Keratinocyte (primary cell): ENCODE data around the gene PAIP2. TPM values are rescaled to one million over a fixed set of nuclear protein-coding genes. Genes with fewer than 3 reads are reported as not detected.

Source experiments
- DNase-seq: peaks from one replicate; pipeline ENCODE4 v3.0.0-alpha.2; 2011; ENCODE audit warnings: low read depth, missing footprints, low spot score
- FAIRE-seq: peaks from 2 replicates; lab custom pipeline; 2011; peaks lifted over from hg19 to GRCh38; lab: Jason Lieb, UNC
- H2AFZ ChIP-seq: 2 replicates; pipeline ENCODE4 v1.6.0; 2012; ENCODE audit warnings: low read length, control low read depth, inconsistent platforms; ENCODE audit not compliant: control insufficient read depth
- H3K27ac ChIP-seq: 2 replicates; pipeline ENCODE4 v1.5.1; 2011; ENCODE audit warnings: low read length; ENCODE audit not compliant: control insufficient read depth, insufficient read depth
- H3K27me3 ChIP-seq: 3 replicates; pipeline ENCODE4 v1.6.0; 2011; ENCODE audit warnings: low read length; ENCODE audit not compliant: control insufficient read depth, insufficient read depth; ENCODE audit errors: extremely low read depth
- H3K36me3 ChIP-seq, 2 experiments: 2 replicates in 1 of 2; 3 replicates in 1 of 2; pipeline ENCODE4 v1.5.1; 2011; ENCODE audit warnings: low read length in 2 of 2, mild to moderate bottlenecking in 1 of 2; ENCODE audit not compliant: control insufficient read depth in 2 of 2, insufficient read depth in 2 of 2; ENCODE audit errors: extremely low read depth in 1 of 2
- H3K4me1 ChIP-seq: 3 replicates; pipeline ENCODE4 v1.5.1; 2011; ENCODE audit warnings: low read length; ENCODE audit not compliant: control insufficient read depth, insufficient read depth; ENCODE audit errors: extremely low read depth
- H3K4me2 ChIP-seq: 3 replicates; pipeline ENCODE4 v1.6.0; 2011; ENCODE audit warnings: low read depth, low read length; ENCODE audit not compliant: control insufficient read depth, insufficient read depth; ENCODE audit errors: extremely low read depth
- H3K4me3 ChIP-seq, 3 experiments: fragments of 200-600 bp in 1 of 3; sonication (generic) in 1 of 3; 2 replicates in 2 of 3; 3 replicates in 1 of 3; pipeline ENCODE4 v1.5.1; 2011 to 2016; ENCODE audit warnings: low read length in 3 of 3, mild to moderate bottlenecking in 3 of 3, control low read depth in 2 of 3, inconsistent platforms in 1 of 3, low read depth in 1 of 3, mixed read lengths in 1 of 3, mixed run types in 1 of 3, moderate library complexity in 1 of 3; ENCODE audit not compliant: control insufficient read depth in 2 of 3, insufficient read depth in 2 of 3; ENCODE audit errors: extremely low read depth in 1 of 3
- H3K79me2 ChIP-seq: 2 replicates; pipeline ENCODE4 v1.6.0; 2012; ENCODE audit warnings: low read length; ENCODE audit not compliant: control insufficient read depth, insufficient read depth
- H3K9ac ChIP-seq: 3 replicates; pipeline ENCODE4 v1.6.0; 2011; ENCODE audit warnings: low read length; ENCODE audit not compliant: control insufficient read depth, insufficient read depth; ENCODE audit errors: extremely low read depth
- H3K9me1 ChIP-seq: 3 replicates; pipeline ENCODE4 v1.6.0; 2011; ENCODE audit warnings: low read length; ENCODE audit not compliant: control insufficient read depth, insufficient read depth; ENCODE audit errors: extremely low read depth
- H3K9me3 ChIP-seq: 2 replicates; pipeline ENCODE4 v1.5.1; 2012; ENCODE audit warnings: low read depth, low read length; ENCODE audit not compliant: control insufficient read depth
- H4K20me1 ChIP-seq: 3 replicates; pipeline ENCODE4 v1.6.0; 2011; ENCODE audit warnings: low read length; ENCODE audit not compliant: control insufficient read depth, insufficient read depth; ENCODE audit errors: extremely low read depth
- CTCF ChIP-seq, 3 experiments: IDR thresholded peaks in 1 of 3; conservative IDR thresholded peaks in 1 of 3; optimal IDR thresholded peaks in 1 of 3; 2 replicates in 2 of 3; 3 replicates in 1 of 3; pipeline versions ENCODE3 to v1.5.1; 2011; ENCODE audit warnings: low read length in 3 of 3, mild to moderate bottlenecking in 3 of 3, moderate library complexity in 2 of 3, control low read depth in 1 of 3, inconsistent platforms in 1 of 3; ENCODE audit not compliant: insufficient read depth in 2 of 3; ENCODE audit errors: extremely low read depth in 1 of 3
- EZH2 ChIP-seq: IDR thresholded peaks from one replicate; pipeline ENCODE4 v1.6.1; 2012; ENCODE audit warnings: inconsistent platforms, mild to moderate bottlenecking, low read length, moderate library complexity
- dilution Hi-C: fragments of 300-500 bp; cut with MboI; formaldehyde crosslinking; loops from one replicate; pipeline ENCODE4 v1.7.0; 2020; ENCODE audit warnings: low sequenced_read_pairs; ENCODE audit not compliant: extremely low pct_ligation_motif_present
- polyA plus RNA-seq, 5 experiments: library from polyadenylated mRNA; depleted of rRNA in 3 of 5; stranded (reverse) in 3 of 5; stranded (forward) in 1 of 5; unstranded in 1 of 5; fragments of >200 nt; gene quantifications; 1 replicate in 1 of 5; 2 replicates in 3 of 5; 3 replicates in 1 of 5; pipeline versions ENCODE4 v1.2.1 to v1.2.3, GENCODE V29; 2011 to 2012; ENCODE audit warnings: missing spikeins in 2 of 5, low read depth in 1 of 5, low replicate concordance in 1 of 5

The PAIP2 gene
- polyA plus RNA-seq, 1 donor (not counting 4 experiments of a cell fraction or from before 2014, with no cell fraction given): 65.6 TPM

- Histone ChIP-seq H3K9me3 (no peaks in the 10 kb centered on the region), H3K27me3 (no peaks in the 10 kb centered on the region), H3K36me3 (peaks cover 0 to 2% of the 10 kb centered on the region in 2 experiments), H3K9ac (no peak overlapping the region), H3K4me1 (peaks cover 34% of the 10 kb centered on the region), H3K4me2 (peak overlapping the region; percentile 23), H3K9me1 (no peaks in the 10 kb centered on the region), H3K4me3 (peak overlapping the region in 1 of 3 experiments; percentile 1), H3K27ac (peak overlapping the region; percentile 84), H2AFZ (peak overlapping the region; percentile 38), H3K79me2 (no peaks in the 10 kb centered on the region), H4K20me1 (no peaks in the 10 kb centered on the region)
- DNase-seq (no peak), FAIRE-seq (no peak)
- TF ChIP-seq CTCF (optimal IDR thresholded peaks at IDR 0.05 in 1 of 3, IDR thresholded peaks at IDR 0.05 in 1 of 3, conservative IDR thresholded peaks at IDR 0.05 in 1 of 3; ENCODE audit: extremely low read depth in 1 of 3, insufficient read depth in 2 of 3, low read length in 3 of 3) (no peak), EZH2 (no peak)
- dilution Hi-C loops: no loop called here
Measured at GRCh38 chr5:139415869-139416268, 74.2 kb downstream of the PAIP2 start.

- FAIRE-seq (no peak), DNase-seq (no peak)
- Histone ChIP-seq H4K20me1 (no peaks in the 10 kb centered on the region), H3K4me1 (peaks cover 34% of the 10 kb centered on the region), H2AFZ (no peak overlapping the region), H3K9me1 (no peaks in the 10 kb centered on the region), H3K4me2 (no peak overlapping the region), H3K9ac (no peak overlapping the region), H3K4me3 (no peak overlapping the region), H3K9me3 (no peaks in the 10 kb centered on the region), H3K36me3 (peaks cover 0 to 2% of the 10 kb centered on the region in 2 experiments), H3K27me3 (no peaks in the 10 kb centered on the region), H3K79me2 (no peaks in the 10 kb centered on the region), H3K27ac (no peak overlapping the region)
- no peak for TF ChIP-seq EZH2
- TF ChIP-seq CTCF (optimal IDR thresholded peaks at IDR 0.05 in 1 of 3, IDR thresholded peaks at IDR 0.05 in 1 of 3, conservative IDR thresholded peaks at IDR 0.05 in 1 of 3; ENCODE audit: extremely low read depth in 1 of 3, insufficient read depth in 2 of 3, low read length in 3 of 3): no peak
- dilution Hi-C loops: no loop called here
Measured at GRCh38 chr5:139416651-139417050, 75.0 kb downstream of the PAIP2 start.
